WTC11 (cell line): ENCODE measurements around the gene RASGEF1C. TPM values are rescaled to one million over a fixed set of nuclear protein-coding genes. Genes with fewer than 3 reads are reported as not detected.

Experiments used
- ATAC-seq: fragments of 200-7000 bp; cut with Tn5 transposase; 2 replicates; pipeline ENCODE4 v1.10.0; 2021; ENCODE audit warnings: mild to moderate bottlenecking, moderate library complexity
- CTCF ChIA-PET: fragments of 300-600 bp; sonication (Branson Sonifier 250); formaldehyde crosslinking; loops from one replicate; lab custom pipeline; 2021; ENCODE audit warnings: antibody characterized with exemption; lab: Charles Lee
- POLR2A ChIA-PET: fragments of 350-600 bp; sonication (Branson Sonifier 250); formaldehyde crosslinking; loops from one replicate; lab custom pipeline; 2021; ENCODE audit warnings: antibody characterized with exemption; lab: Charles Lee
- DNase-seq: peaks from one replicate; pipeline ENCODE4 v3.0.0; 2021; ENCODE audit warnings: low spot score
- H3K27ac Mint-ChIP-seq: 2 replicates; pipeline ENCODE4 v1.8.0; 2021; ENCODE audit warnings: mixed read lengths
- H3K27me3 Mint-ChIP-seq: 2 replicates; pipeline ENCODE4 v1.8.0; 2021; ENCODE audit warnings: low read depth, mild to moderate bottlenecking, moderate library complexity, mixed read lengths
- H3K36me3 Mint-ChIP-seq: 2 replicates; pipeline ENCODE4 v1.8.0; 2021; ENCODE audit warnings: mixed read lengths
- H3K4me1 Mint-ChIP-seq: 2 replicates; pipeline ENCODE4 v1.8.0; 2022; ENCODE audit warnings: mixed read lengths
- H3K4me3 Mint-ChIP-seq: 2 replicates; pipeline ENCODE4 v1.8.0; 2021; ENCODE audit warnings: mild to moderate bottlenecking, moderate library complexity, mixed read lengths
- H3K9me3 Mint-ChIP-seq: 2 replicates; pipeline ENCODE4 v1.8.0; 2021; ENCODE audit warnings: mixed read lengths
- CTCF ChIP-seq: fragments of 200-600 bp; IDR thresholded peaks from 2 replicates; pipeline ENCODE4 v1.8.0; 2022; ENCODE audit warnings: antibody characterized with exemption
- ELF4 ChIP-seq: sonication (generic); formaldehyde crosslinking; IDR thresholded peaks from 2 replicates; pipeline ENCODE4 v1.8.1; 2022; ENCODE audit warnings: low read depth, mild to moderate bottlenecking, moderate library complexity, missing genetic modification reagents
- ETV6 ChIP-seq: sonication (generic); formaldehyde crosslinking; IDR thresholded peaks from 2 replicates; pipeline ENCODE4 v1.8.1; 2022; ENCODE audit warnings: mild to moderate bottlenecking, missing genetic modification reagents
- FOXP1 ChIP-seq: sonication (generic); formaldehyde crosslinking; IDR thresholded peaks from 2 replicates; pipeline ENCODE4 v1.8.0; 2022; ENCODE audit warnings: missing genetic modification reagents, mild to moderate bottlenecking, moderate library complexity, borderline replicate concordance
- GABPB1 ChIP-seq: sonication (generic); formaldehyde crosslinking; IDR thresholded peaks from 2 replicates; pipeline ENCODE4 v1.8.1; 2023; ENCODE audit warnings: mild to moderate bottlenecking, missing genetic modification reagents
- GTF2I ChIP-seq: fragments of 250-450 bp; sonication (Bioruptor Pico); conservative IDR thresholded peaks from 2 replicates; pipeline ENCODE4 v1.4.0; 2021; ENCODE audit warnings: mild to moderate bottlenecking
- MXD4 ChIP-seq: fragments of 250-450 bp; sonication (Bioruptor Pico); IDR thresholded peaks from 2 replicates; pipeline ENCODE4 v1.8.0; 2021; ENCODE audit warnings: mild to moderate bottlenecking, moderate library complexity, borderline replicate concordance
- NFE2L1 ChIP-seq: sonication (generic); formaldehyde crosslinking; IDR thresholded peaks from 2 replicates; pipeline ENCODE4 v1.8.1; 2023; ENCODE audit warnings: missing genetic modification reagents
- NR1H2 ChIP-seq: sonication (generic); formaldehyde crosslinking; IDR thresholded peaks from 2 replicates; pipeline ENCODE4 v1.9.0; 2021; ENCODE audit warnings: mild to moderate bottlenecking, moderate library complexity, missing genetic modification reagents
- RELA ChIP-seq: sonication (generic); formaldehyde crosslinking; IDR thresholded peaks from 2 replicates; pipeline ENCODE4 v1.8.1; 2022; ENCODE audit warnings: missing genetic modification reagents, mild to moderate bottlenecking, borderline replicate concordance
- SOX15 ChIP-seq: fragments of 250-450 bp; sonication (Bioruptor Pico); IDR thresholded peaks from 2 replicates; pipeline ENCODE4 v1.9.0; 2021; ENCODE audit warnings: mild to moderate bottlenecking
- SP1 ChIP-seq: sonication (generic); formaldehyde crosslinking; conservative IDR thresholded peaks from 2 replicates; pipeline ENCODE4 v1.8.1; 2022; ENCODE audit warnings: missing genetic modification reagents
- TEAD1 ChIP-seq: sonication (generic); formaldehyde crosslinking; IDR thresholded peaks from 2 replicates; pipeline ENCODE4 v1.8.0; 2022; ENCODE audit warnings: mild to moderate bottlenecking, missing genetic modification reagents
- ZBTB43 ChIP-seq: sonication (generic); formaldehyde crosslinking; IDR thresholded peaks from 2 replicates; pipeline ENCODE4 v1.8.1; 2023; ENCODE audit warnings: mild to moderate bottlenecking, missing genetic modification reagents
- ZNF121 ChIP-seq: sonication (generic); formaldehyde crosslinking; IDR thresholded peaks from 2 replicates; pipeline ENCODE4 v1.8.0; 2023; ENCODE audit warnings: missing genetic modification reagents
- ZNF219 ChIP-seq: sonication (generic); formaldehyde crosslinking; IDR thresholded peaks from 2 replicates; pipeline ENCODE4 v1.8.0; 2023; ENCODE audit warnings: missing genetic modification reagents, mild to moderate bottlenecking, borderline replicate concordance
- ZNF396 ChIP-seq: fragments of 250-450 bp; sonication (Bioruptor Pico); IDR thresholded peaks from 2 replicates; pipeline ENCODE4 v1.8.0; 2021; ENCODE audit warnings: mild to moderate bottlenecking, moderate library complexity, borderline replicate concordance
- ZNF671 ChIP-seq: fragments of 250-450 bp; sonication (Bioruptor Pico); IDR thresholded peaks from 2 replicates; pipeline ENCODE4 v1.8.0; 2021; ENCODE audit warnings: mild to moderate bottlenecking
- total RNA-seq: library from RNA; stranded (reverse); gene quantifications from 3 replicates; pipeline ENCODE4 v1.2.3, GENCODE V29; 2021
- TF ChIP-seq, protein P1 (sequence below): sonication (generic); formaldehyde crosslinking; IDR thresholded peaks from 2 replicates; pipeline ENCODE4 v1.8.0; 2022; ENCODE audit warnings: mild to moderate bottlenecking, missing genetic modification reagents
- TF ChIP-seq, protein P2 (sequence below): sonication (generic); formaldehyde crosslinking; IDR thresholded peaks from 2 replicates; pipeline ENCODE4 v1.8.1; 2023; ENCODE audit warnings: mild to moderate bottlenecking, missing genetic modification reagents, moderate library complexity
- TF ChIP-seq, protein P3 (sequence below): sonication (generic); formaldehyde crosslinking; IDR thresholded peaks from 2 replicates; pipeline ENCODE4 v1.8.1; 2022; ENCODE audit warnings: mild to moderate bottlenecking, missing genetic modification reagents, moderate library complexity, borderline replicate concordance
- TF ChIP-seq, protein P4 (sequence below): fragments of 250-450 bp; sonication (Bioruptor Pico); IDR thresholded peaks from 2 replicates; pipeline ENCODE4 v1.8.0; 2021; ENCODE audit warnings: mild to moderate bottlenecking

The RASGEF1C gene
- total RNA-seq, 1 experiment from 2014 or later: 0.96 TPM

DNA sequence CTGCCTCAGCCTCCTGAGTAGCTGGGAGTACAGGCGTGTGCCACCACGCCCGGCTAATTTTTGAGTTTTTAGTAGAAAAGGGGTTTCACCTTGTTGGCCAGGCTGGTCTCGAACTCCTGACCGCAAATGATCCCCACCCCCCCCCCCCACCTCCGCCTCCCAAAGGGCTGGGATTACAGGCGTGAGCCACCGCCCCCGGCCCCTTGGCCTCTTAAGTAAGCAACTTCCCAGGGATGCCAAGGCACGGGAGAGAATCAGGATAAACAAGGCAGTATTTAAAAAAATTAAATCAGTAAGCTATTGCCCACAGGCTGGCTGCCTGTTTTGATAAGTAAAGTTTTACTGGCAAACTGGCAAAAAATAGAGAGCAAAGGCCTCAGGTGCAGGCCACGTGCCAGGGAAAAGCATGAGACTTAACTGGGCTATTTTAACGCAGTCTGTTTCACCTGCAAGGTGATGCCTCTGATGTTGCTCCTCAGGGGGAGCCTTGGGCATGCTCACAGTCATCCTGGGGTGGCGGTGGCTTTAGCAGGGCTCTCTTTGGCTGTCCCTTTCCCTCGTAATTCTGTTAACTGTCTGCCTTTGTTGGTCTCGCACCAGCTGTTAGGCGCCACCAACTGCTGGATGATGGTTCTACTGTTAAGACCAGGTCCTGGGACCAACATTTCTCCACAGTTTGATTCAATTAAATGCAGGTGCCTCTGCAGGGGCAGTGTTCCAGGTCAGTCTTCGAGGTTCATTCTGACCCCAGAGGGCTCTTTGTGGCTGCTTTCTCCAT lies 118.1 kb downstream of the RASGEF1C start:
- DNase-seq (peak; percentile 67), ATAC-seq (peak; percentile 69)
- Mint-ChIP-seq H3K36me3 (no peaks in the 10 kb centered on the region), H3K27me3 (no peaks in the 10 kb centered on the region; the same call in 1 of the 2 replicates), H3K9me3 (peaks cover 5% of the 10 kb centered on the region; the same call in 1 of the 2 replicates), H3K4me1 (peaks cover 34% of the 10 kb centered on the region), H3K27ac (peak overlapping the region; percentile 72), H3K4me3 (peak overlapping the region; percentile 38)
- TF ChIP-seq NFE2L1 (CRISPR knock-in tag) (peak; percentile 54; the same call in 1 of the 2 replicates), SP1 (peak; percentile 46; the same call in 1 of the 2 replicates), FOXP1 (0 out of 2 replicates have a peak, but pooled peaks have one; percentile 16), ZNF219 (CRISPR knock-in tag) (no peak), ZBTB43 (CRISPR knock-in tag) (0 out of 2 replicates have a peak, but pooled peaks have one; percentile 3)
- TF ChIP-seq, protein P1, sequence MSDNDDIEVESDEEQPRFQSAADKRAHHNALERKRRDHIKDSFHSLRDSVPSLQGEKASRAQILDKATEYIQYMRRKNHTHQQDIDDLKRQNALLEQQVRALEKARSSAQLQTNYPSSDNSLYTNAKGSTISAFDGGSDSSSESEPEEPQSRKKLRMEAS (CRISPR knock-in tag): peak; percentile 19; the same call in 1 of the 2 replicates
- ChIA-PET CTCF (interaction anchor here (0.6 to 2.1 kb wide), 27 partner anchors 9 to 468 kb away, joined by 3 to 10 read pairs (median 4); partner anchors contain the start of genes HNRNPH1 and TBC1D9B), POLR2A (interaction anchor here (1.3 kb wide), 1 partner anchor 20 kb away, joined by 4 read pairs; no protein-coding TSS in a partner anchor)

DNA sequence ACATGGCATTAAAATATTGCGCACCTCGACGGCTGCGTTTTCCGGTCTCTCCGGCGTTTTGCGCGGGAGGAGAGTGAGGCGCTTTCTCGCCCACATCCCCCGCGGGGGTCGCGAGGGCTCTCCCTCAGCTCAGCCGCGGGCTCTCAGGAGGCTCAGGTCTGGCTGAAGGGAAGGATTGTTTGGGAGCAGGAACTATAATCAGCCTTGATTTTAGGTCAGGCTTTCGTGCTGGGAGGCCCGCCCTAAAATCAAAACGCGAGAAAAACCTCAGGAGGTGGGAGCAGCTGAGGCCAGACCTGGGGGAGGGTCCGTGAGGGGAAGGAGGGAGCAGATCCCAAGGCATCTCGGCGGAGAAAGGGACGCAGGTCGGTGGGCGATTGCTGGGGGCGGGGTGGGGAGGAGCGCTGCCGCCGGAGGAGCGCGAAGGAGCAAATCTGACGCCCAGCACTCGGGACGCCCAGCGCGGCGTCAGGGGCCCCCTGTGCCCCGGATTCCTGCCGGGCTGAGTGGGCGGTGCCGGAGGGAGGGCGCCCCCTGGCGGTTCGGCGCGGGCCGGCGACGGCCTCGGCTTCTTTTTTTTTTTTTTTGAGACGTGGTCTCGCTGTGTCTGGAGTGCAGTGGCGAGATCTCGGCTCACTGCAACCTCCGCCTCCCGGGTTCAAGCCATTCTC lies 118.8 kb downstream of the RASGEF1C start:
- Mint-ChIP-seq H3K4me1 (peaks cover 40% of the 10 kb centered on the region), H3K27me3 (no peaks in the 10 kb centered on the region; the same call in 1 of the 2 replicates), H3K4me3 (peak overlapping the region; percentile 68), H3K36me3 (no peaks in the 10 kb centered on the region), H3K27ac (peak overlapping the region; percentile 84), H3K9me3 (peaks cover 3% of the 10 kb centered on the region; the same call in 1 of the 2 replicates)
- ChIA-PET CTCF (interaction anchor here (0.6 to 2.1 kb wide), 28 partner anchors 9 to 1874 kb away, joined by 3 to 10 read pairs (median 4); partner anchors contain the start of gene HNRNPH1), POLR2A (interaction anchor here (0.6 to 1.3 kb wide), 6 partner anchors 19 to 1099 kb away, joined by 3 to 5 read pairs (median 4); no protein-coding TSS in a partner anchor)
- peak; percentile 87 for DNase-seq
- peak; percentile 85 for ATAC-seq
- TF ChIP-seq ZNF671 (CRISPR knock-in tag) (no peak), CTCF (peak; percentile 97), MXD4 (CRISPR knock-in tag) (no peak), SOX15 (CRISPR knock-in tag) (no peak), TEAD1 (CRISPR knock-in tag) (peak; percentile 35; the same call in 1 of the 2 replicates), GTF2I (CRISPR knock-in tag) (no peak), ELF4 (CRISPR knock-in tag) (no peak), SP1 (peak; percentile 72), RELA (no peak), GABPB1 (CRISPR knock-in tag) (no peak), ZNF121 (CRISPR knock-in tag) (no peak), ZNF396 (CRISPR knock-in tag) (no peak), NR1H2 (CRISPR knock-in tag) (no peak), ZBTB43 (CRISPR knock-in tag) (0 out of 2 replicates have a peak, but pooled peaks have one; percentile 6), ETV6 (CRISPR knock-in tag) (0 out of 2 replicates have a peak, but pooled peaks have one; percentile 12)
- TF ChIP-seq, protein P2, sequence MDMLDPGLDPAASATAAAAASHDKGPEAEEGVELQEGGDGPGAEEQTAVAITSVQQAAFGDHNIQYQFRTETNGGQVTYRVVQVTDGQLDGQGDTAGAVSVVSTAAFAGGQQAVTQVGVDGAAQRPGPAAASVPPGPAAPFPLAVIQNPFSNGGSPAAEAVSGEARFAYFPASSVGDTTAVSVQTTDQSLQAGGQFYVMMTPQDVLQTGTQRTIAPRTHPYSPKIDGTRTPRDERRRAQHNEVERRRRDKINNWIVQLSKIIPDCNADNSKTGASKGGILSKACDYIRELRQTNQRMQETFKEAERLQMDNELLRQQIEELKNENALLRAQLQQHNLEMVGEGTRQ (CRISPR knock-in tag): peak; percentile 35; the same call in 1 of the 2 replicates
- TF ChIP-seq, protein P3, sequence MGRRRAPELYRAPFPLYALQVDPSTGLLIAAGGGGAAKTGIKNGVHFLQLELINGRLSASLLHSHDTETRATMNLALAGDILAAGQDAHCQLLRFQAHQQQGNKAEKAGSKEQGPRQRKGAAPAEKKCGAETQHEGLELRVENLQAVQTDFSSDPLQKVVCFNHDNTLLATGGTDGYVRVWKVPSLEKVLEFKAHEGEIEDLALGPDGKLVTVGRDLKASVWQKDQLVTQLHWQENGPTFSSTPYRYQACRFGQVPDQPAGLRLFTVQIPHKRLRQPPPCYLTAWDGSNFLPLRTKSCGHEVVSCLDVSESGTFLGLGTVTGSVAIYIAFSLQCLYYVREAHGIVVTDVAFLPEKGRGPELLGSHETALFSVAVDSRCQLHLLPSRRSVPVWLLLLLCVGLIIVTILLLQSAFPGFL (CRISPR knock-in tag): no peak
- TF ChIP-seq, protein P4, sequence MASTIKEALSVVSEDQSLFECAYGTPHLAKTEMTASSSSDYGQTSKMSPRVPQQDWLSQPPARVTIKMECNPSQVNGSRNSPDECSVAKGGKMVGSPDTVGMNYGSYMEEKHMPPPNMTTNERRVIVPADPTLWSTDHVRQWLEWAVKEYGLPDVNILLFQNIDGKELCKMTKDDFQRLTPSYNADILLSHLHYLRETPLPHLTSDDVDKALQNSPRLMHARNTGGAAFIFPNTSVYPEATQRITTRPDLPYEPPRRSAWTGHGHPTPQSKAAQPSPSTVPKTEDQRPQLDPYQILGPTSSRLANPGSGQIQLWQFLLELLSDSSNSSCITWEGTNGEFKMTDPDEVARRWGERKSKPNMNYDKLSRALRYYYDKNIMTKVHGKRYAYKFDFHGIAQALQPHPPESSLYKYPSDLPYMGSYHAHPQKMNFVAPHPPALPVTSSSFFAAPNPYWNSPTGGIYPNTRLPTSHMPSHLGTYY (CRISPR knock-in tag): peak; percentile 66; the same call in 1 of the 2 replicates
- TF ChIP-seq, protein P1 (CRISPR knock-in tag): peak; percentile 52; the same call in 1 of the 2 replicates
